IPS-20b (cell line): Measurements from ENCODE around the gene REG1A.

Experiments
- H3K27ac ChIP-seq: one replicate; pipeline ENCODE4 v1.5.1; 2013; ENCODE audit warnings: low read length
- H3K27me3 ChIP-seq: 2 replicates; pipeline ENCODE4 v1.6.1; 2013; ENCODE audit warnings: mild to moderate bottlenecking, low read length, inconsistent platforms; ENCODE audit not compliant: insufficient read depth
- H3K36me3 ChIP-seq: 2 replicates; pipeline ENCODE4 v1.6.1; 2013; ENCODE audit warnings: low read depth, mild to moderate bottlenecking, inconsistent platforms, low read length, moderate library complexity; ENCODE audit not compliant: insufficient read depth
- H3K4me1 ChIP-seq: 2 replicates; pipeline ENCODE4 v1.6.1; 2013; ENCODE audit warnings: mild to moderate bottlenecking, control low read depth, inconsistent platforms, low read length, moderate library complexity; ENCODE audit not compliant: insufficient read depth
- H3K4me3 ChIP-seq: 2 replicates; pipeline ENCODE4 v1.5.1; 2013; ENCODE audit warnings: mild to moderate bottlenecking, low read length, inconsistent platforms
- H3K9ac ChIP-seq: 2 replicates; pipeline ENCODE4 v1.6.1; 2013; ENCODE audit warnings: low read depth, mild to moderate bottlenecking, inconsistent platforms, low read length, moderate library complexity
- H3K9me3 ChIP-seq: 2 replicates; pipeline ENCODE4 v1.6.1; 2013; ENCODE audit warnings: mild to moderate bottlenecking, low read depth, low read length, inconsistent platforms; ENCODE audit not compliant: insufficient read depth

Gene REG1A

GRCh38 chr2:79100285-79100684, 20.0 kb upstream of the REG1A start:
- H3K9ac ChIP-seq, result no peak overlapping the region
- H3K27ac ChIP-seq, result no peak overlapping the region
- no peaks in the 10 kb centered on the region for H3K4me1 ChIP-seq
- H3K36me3 ChIP-seq, result no peaks in the 10 kb centered on the region
- H3K9me3 ChIP-seq, result peaks cover 14% of the 10 kb centered on the region
- no peaks in the 10 kb centered on the region for H3K27me3 ChIP-seq
- no peak overlapping the region for H3K4me3 ChIP-seq

GRCh38 chr2:79101024-79101423, 19.3 kb upstream of the REG1A start:
- Histone ChIP-seq H3K9ac (no peak overlapping the region), H3K9me3 (peaks cover 14% of the 10 kb centered on the region), H3K4me1 (no peaks in the 10 kb centered on the region), H3K36me3 (no peaks in the 10 kb centered on the region), H3K27ac (no peak overlapping the region), H3K4me3 (no peak overlapping the region), H3K27me3 (no peaks in the 10 kb centered on the region)

GRCh38 chr2:79103214-79103613, 17.1 kb upstream of the REG1A start:
- Histone ChIP-seq H3K27ac (no peak overlapping the region), H3K4me3 (no peak overlapping the region), H3K36me3 (no peaks in the 10 kb centered on the region), H3K9ac (no peak overlapping the region), H3K4me1 (no peaks in the 10 kb centered on the region), H3K27me3 (no peaks in the 10 kb centered on the region), H3K9me3 (peaks cover 14% of the 10 kb centered on the region)

GRCh38 chr2:79105259-79105658, 15.0 kb upstream of the REG1A start:
- no peaks in the 10 kb centered on the region for H3K36me3 ChIP-seq
- H3K4me1 ChIP-seq, result no peaks in the 10 kb centered on the region
- no peak overlapping the region for H3K9ac ChIP-seq
- H3K27ac ChIP-seq, result no peak overlapping the region
- H3K4me3 ChIP-seq, result no peak overlapping the region
- H3K9me3 ChIP-seq, result peaks cover 14% of the 10 kb centered on the region
- no peaks in the 10 kb centered on the region for H3K27me3 ChIP-seq

GRCh38 chr2:79112269-79112668, 8.0 kb upstream of the REG1A start:
- Histone ChIP-seq H3K9me3 (no peaks in the 10 kb centered on the region), H3K4me1 (no peaks in the 10 kb centered on the region), H3K36me3 (no peaks in the 10 kb centered on the region), H3K9ac (no peak overlapping the region), H3K4me3 (no peak overlapping the region), H3K27me3 (no peaks in the 10 kb centered on the region), H3K27ac (no peak overlapping the region)

- H3K9me3 ChIP-seq, result no peaks in the 10 kb centered on the region
- H3K36me3 ChIP-seq, result no peaks in the 10 kb centered on the region
- no peak overlapping the region for H3K4me3 ChIP-seq
- H3K27me3 ChIP-seq, result no peaks in the 10 kb centered on the region
- H3K27ac ChIP-seq, result no peak overlapping the region
- H3K9ac ChIP-seq, result no peak overlapping the region
- H3K4me1 ChIP-seq, result no peaks in the 10 kb centered on the region
These were observed 5.3 kb upstream of the REG1A start for GRCh38 chr2:79114797-79115494.

- Histone ChIP-seq H3K9me3 (no peaks in the 10 kb centered on the region), H3K27ac (no peak overlapping the region), H3K4me1 (no peaks in the 10 kb centered on the region), H3K36me3 (no peaks in the 10 kb centered on the region), H3K9ac (no peak overlapping the region), H3K4me3 (no peak overlapping the region), H3K27me3 (no peaks in the 10 kb centered on the region)
These were observed 3.0 kb upstream of the REG1A start for GRCh38 chr2:79116997-79117928.

GRCh38 chr2:79122676-79123075, 2.4 kb downstream of the REG1A start:
- H3K9me3 ChIP-seq, result no peaks in the 10 kb centered on the region
- H3K36me3 ChIP-seq, result no peaks in the 10 kb centered on the region
- H3K27ac ChIP-seq, result no peak overlapping the region
- H3K27me3 ChIP-seq, result no peaks in the 10 kb centered on the region
- no peak overlapping the region for H3K4me3 ChIP-seq
- H3K4me1 ChIP-seq, result no peaks in the 10 kb centered on the region
- H3K9ac ChIP-seq, result no peak overlapping the region

GRCh38 chr2:79124907-79125720, 4.8 kb downstream of the REG1A start:
- no peaks in the 10 kb centered on the region for H3K9me3 ChIP-seq
- H3K27me3 ChIP-seq, result no peaks in the 10 kb centered on the region
- no peak overlapping the region for H3K9ac ChIP-seq
- no peak overlapping the region for H3K4me3 ChIP-seq
- H3K27ac ChIP-seq, result no peak overlapping the region
- no peaks in the 10 kb centered on the region for H3K36me3 ChIP-seq
- no peaks in the 10 kb centered on the region for H3K4me1 ChIP-seq

- Histone ChIP-seq H3K4me1 (no peaks in the 10 kb centered on the region), H3K9me3 (no peaks in the 10 kb centered on the region), H3K27me3 (no peaks in the 10 kb centered on the region), H3K36me3 (no peaks in the 10 kb centered on the region), H3K9ac (no peak overlapping the region), H3K4me3 (no peak overlapping the region), H3K27ac (no peak overlapping the region)
These were observed 5.4 kb downstream of the REG1A start for GRCh38 chr2:79125721-79125985.

- Histone ChIP-seq H3K27ac (no peak overlapping the region), H3K9ac (no peak overlapping the region), H3K4me1 (no peaks in the 10 kb centered on the region), H3K36me3 (no peaks in the 10 kb centered on the region), H3K27me3 (no peaks in the 10 kb centered on the region), H3K4me3 (no peak overlapping the region), H3K9me3 (no peaks in the 10 kb centered on the region)
These were observed 8.1 kb downstream of the REG1A start for GRCh38 chr2:79128406-79128805.
